Keratinocyte (primary cell): Measurements from ENCODE around the gene ANKRD23. TPM values are rescaled to one million over a fixed set of nuclear protein-coding genes. Genes with fewer than 3 reads are reported as not detected.

Source experiments
- DNase-seq: peaks from one replicate; pipeline ENCODE4 v3.0.0-alpha.2; 2011; ENCODE audit warnings: low read depth, missing footprints, low spot score
- FAIRE-seq: peaks from 2 replicates; lab custom pipeline; 2011; peaks lifted over from hg19 to GRCh38; lab: Jason Lieb, UNC
- H2AFZ ChIP-seq: 2 replicates; pipeline ENCODE4 v1.6.0; 2012; ENCODE audit warnings: low read length, control low read depth, inconsistent platforms; ENCODE audit not compliant: control insufficient read depth
- H3K27ac ChIP-seq: 2 replicates; pipeline ENCODE4 v1.5.1; 2011; ENCODE audit warnings: low read length; ENCODE audit not compliant: control insufficient read depth, insufficient read depth
- H3K27me3 ChIP-seq: 3 replicates; pipeline ENCODE4 v1.6.0; 2011; ENCODE audit warnings: low read length; ENCODE audit not compliant: control insufficient read depth, insufficient read depth; ENCODE audit errors: extremely low read depth
- H3K36me3 ChIP-seq, 2 experiments: 2 replicates in 1 of 2; 3 replicates in 1 of 2; pipeline ENCODE4 v1.5.1; 2011; ENCODE audit warnings: low read length in 2 of 2, mild to moderate bottlenecking in 1 of 2; ENCODE audit not compliant: control insufficient read depth in 2 of 2, insufficient read depth in 2 of 2; ENCODE audit errors: extremely low read depth in 1 of 2
- H3K4me1 ChIP-seq: 3 replicates; pipeline ENCODE4 v1.5.1; 2011; ENCODE audit warnings: low read length; ENCODE audit not compliant: control insufficient read depth, insufficient read depth; ENCODE audit errors: extremely low read depth
- H3K4me2 ChIP-seq: 3 replicates; pipeline ENCODE4 v1.6.0; 2011; ENCODE audit warnings: low read depth, low read length; ENCODE audit not compliant: control insufficient read depth, insufficient read depth; ENCODE audit errors: extremely low read depth
- H3K4me3 ChIP-seq, 3 experiments: fragments of 200-600 bp in 1 of 3; sonication (generic) in 1 of 3; 2 replicates in 2 of 3; 3 replicates in 1 of 3; pipeline ENCODE4 v1.5.1; 2011 to 2016; ENCODE audit warnings: low read length in 3 of 3, mild to moderate bottlenecking in 3 of 3, control low read depth in 2 of 3, inconsistent platforms in 1 of 3, low read depth in 1 of 3, mixed read lengths in 1 of 3, mixed run types in 1 of 3, moderate library complexity in 1 of 3; ENCODE audit not compliant: control insufficient read depth in 2 of 3, insufficient read depth in 2 of 3; ENCODE audit errors: extremely low read depth in 1 of 3
- H3K79me2 ChIP-seq: 2 replicates; pipeline ENCODE4 v1.6.0; 2012; ENCODE audit warnings: low read length; ENCODE audit not compliant: control insufficient read depth, insufficient read depth
- H3K9ac ChIP-seq: 3 replicates; pipeline ENCODE4 v1.6.0; 2011; ENCODE audit warnings: low read length; ENCODE audit not compliant: control insufficient read depth, insufficient read depth; ENCODE audit errors: extremely low read depth
- H3K9me1 ChIP-seq: 3 replicates; pipeline ENCODE4 v1.6.0; 2011; ENCODE audit warnings: low read length; ENCODE audit not compliant: control insufficient read depth, insufficient read depth; ENCODE audit errors: extremely low read depth
- H3K9me3 ChIP-seq: 2 replicates; pipeline ENCODE4 v1.5.1; 2012; ENCODE audit warnings: low read depth, low read length; ENCODE audit not compliant: control insufficient read depth
- H4K20me1 ChIP-seq: 3 replicates; pipeline ENCODE4 v1.6.0; 2011; ENCODE audit warnings: low read length; ENCODE audit not compliant: control insufficient read depth, insufficient read depth; ENCODE audit errors: extremely low read depth
- EZH2 ChIP-seq: IDR thresholded peaks from one replicate; pipeline ENCODE4 v1.6.1; 2012; ENCODE audit warnings: inconsistent platforms, mild to moderate bottlenecking, low read length, moderate library complexity
- dilution Hi-C: fragments of 300-500 bp; cut with MboI; formaldehyde crosslinking; loops from one replicate; pipeline ENCODE4 v1.7.0; 2020; ENCODE audit warnings: low sequenced_read_pairs; ENCODE audit not compliant: extremely low pct_ligation_motif_present
- polyA plus RNA-seq, 5 experiments: library from polyadenylated mRNA; depleted of rRNA in 3 of 5; stranded (reverse) in 3 of 5; stranded (forward) in 1 of 5; unstranded in 1 of 5; fragments of >200 nt; gene quantifications; 1 replicate in 1 of 5; 2 replicates in 3 of 5; 3 replicates in 1 of 5; pipeline versions ENCODE4 v1.2.1 to v1.2.3, GENCODE V29; 2011 to 2012; ENCODE audit warnings: missing spikeins in 2 of 5, low read depth in 1 of 5, low replicate concordance in 1 of 5
- TF ChIP-seq, protein P1 (sequence below), 3 experiments: IDR thresholded peaks in 1 of 3; conservative IDR thresholded peaks in 1 of 3; optimal IDR thresholded peaks in 1 of 3; 2 replicates in 2 of 3; 3 replicates in 1 of 3; pipeline versions ENCODE3 to v1.5.1; 2011; ENCODE audit warnings: low read length in 3 of 3, mild to moderate bottlenecking in 3 of 3, moderate library complexity in 2 of 3, control low read depth in 1 of 3, inconsistent platforms in 1 of 3; ENCODE audit not compliant: insufficient read depth in 2 of 3; ENCODE audit errors: extremely low read depth in 1 of 3

The ANKRD23 gene
- polyA plus RNA-seq, 1 donor (not counting 4 experiments of a cell fraction or from before 2014, with no cell fraction given) = 1.4 TPM

DNA sequence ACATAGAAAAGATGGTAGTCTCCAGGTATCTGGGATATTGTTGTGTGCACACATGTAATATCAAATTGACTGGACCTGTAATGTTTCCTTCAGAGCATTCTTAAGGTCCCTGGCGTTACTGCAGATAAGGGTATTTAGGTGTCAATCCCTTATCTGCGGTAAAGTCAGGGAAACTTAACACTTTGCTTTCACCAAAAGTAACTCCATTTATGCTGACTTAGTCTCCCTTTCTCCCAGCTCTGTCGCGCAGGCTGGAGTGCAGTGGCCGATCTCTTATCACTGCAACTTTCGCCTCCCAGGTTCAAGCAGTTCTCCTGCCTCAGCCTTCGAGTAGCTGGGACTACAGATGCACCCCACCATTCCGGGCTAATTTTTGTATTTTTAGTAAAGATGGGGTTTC, 25.9 kb downstream of the ANKRD23 start:
- peaks cover 0 to 1% of the 10 kb centered on the region in 2 experiments for H3K36me3 ChIP-seq
- dilution Hi-C loops = no loop called here
- H3K4me2 ChIP-seq = peak overlapping the region; percentile 94
- no peaks in the 10 kb centered on the region for H3K9me3 ChIP-seq
- no peak overlapping the region for H3K4me3 ChIP-seq
- no peaks in the 10 kb centered on the region for H3K9me1 ChIP-seq
- no peak overlapping the region for H3K27ac ChIP-seq
- peaks cover 3% of the 10 kb centered on the region for H4K20me1 ChIP-seq
- DNase-seq (no peak), FAIRE-seq (no peak)
- no peaks in the 10 kb centered on the region for H3K27me3 ChIP-seq
- no peak overlapping the region for H2AFZ ChIP-seq
- H3K79me2 ChIP-seq = peaks cover 5% of the 10 kb centered on the region
- peak overlapping the region; percentile 4 for H3K9ac ChIP-seq
- TF ChIP-seq, protein P1, sequence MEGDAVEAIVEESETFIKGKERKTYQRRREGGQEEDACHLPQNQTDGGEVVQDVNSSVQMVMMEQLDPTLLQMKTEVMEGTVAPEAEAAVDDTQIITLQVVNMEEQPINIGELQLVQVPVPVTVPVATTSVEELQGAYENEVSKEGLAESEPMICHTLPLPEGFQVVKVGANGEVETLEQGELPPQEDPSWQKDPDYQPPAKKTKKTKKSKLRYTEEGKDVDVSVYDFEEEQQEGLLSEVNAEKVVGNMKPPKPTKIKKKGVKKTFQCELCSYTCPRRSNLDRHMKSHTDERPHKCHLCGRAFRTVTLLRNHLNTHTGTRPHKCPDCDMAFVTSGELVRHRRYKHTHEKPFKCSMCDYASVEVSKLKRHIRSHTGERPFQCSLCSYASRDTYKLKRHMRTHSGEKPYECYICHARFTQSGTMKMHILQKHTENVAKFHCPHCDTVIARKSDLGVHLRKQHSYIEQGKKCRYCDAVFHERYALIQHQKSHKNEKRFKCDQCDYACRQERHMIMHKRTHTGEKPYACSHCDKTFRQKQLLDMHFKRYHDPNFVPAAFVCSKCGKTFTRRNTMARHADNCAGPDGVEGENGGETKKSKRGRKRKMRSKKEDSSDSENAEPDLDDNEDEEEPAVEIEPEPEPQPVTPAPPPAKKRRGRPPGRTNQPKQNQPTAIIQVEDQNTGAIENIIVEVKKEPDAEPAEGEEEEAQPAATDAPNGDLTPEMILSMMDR (optimal IDR thresholded peaks at IDR 0.05 in 1 of 3, IDR thresholded peaks at IDR 0.05 in 1 of 3, conservative IDR thresholded peaks at IDR 0.05 in 1 of 3; ENCODE audit: extremely low read depth in 1 of 3, insufficient read depth in 2 of 3, low read length in 3 of 3) = no peak
- no peak for TF ChIP-seq EZH2
- peaks cover 14% of the 10 kb centered on the region for H3K4me1 ChIP-seq

DNA sequence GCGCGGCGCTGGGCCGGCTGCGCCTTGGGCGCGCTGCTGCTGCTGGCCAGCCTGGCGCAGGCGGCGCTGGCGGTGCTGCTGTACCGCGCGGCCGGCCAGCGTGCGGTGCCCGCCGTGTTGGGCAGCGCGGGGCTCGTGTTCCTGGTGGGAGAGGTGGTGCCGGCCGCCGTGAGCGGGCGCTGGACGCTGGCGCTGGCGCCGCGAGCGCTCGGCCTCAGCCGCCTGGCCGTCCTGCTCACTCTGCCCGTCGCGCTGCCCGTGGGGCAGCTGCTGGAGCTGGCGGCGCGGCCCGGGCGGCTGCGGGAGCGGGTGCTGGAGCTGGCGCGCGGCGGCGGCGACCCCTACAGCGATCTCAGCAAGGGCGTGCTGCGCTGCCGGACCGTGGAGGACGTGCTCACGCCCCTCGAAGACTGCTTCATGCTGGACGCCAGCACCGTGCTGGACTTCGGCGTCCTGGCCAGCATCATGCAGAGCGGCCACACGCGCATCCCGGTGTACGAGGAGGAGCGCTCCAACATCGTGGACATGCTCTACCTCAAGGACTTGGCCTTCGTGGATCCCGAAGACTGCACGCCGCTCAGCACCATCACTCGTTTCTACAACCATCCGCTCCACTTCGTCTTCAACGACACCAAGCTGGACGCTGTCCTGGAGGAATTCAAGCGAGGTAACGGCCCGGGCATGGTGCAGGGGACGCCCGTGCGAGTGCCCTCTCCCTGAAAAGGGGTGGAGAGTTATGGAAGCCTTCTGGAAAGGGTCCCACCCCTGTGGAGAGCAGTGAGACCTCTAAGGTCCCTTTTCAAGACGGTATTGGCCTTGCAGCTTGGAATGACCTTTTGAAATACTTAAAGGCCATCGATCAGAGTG, 26.8 kb downstream of the ANKRD23 start:
- Histone ChIP-seq H3K4me2 (peak overlapping the region; percentile 94), H3K9ac (peak overlapping the region; percentile 56), H2AFZ (peak overlapping the region; percentile 81), H3K36me3 (peaks cover 0 to 1% of the 10 kb centered on the region in 2 experiments), H3K4me1 (peaks cover 14% of the 10 kb centered on the region), H3K79me2 (peaks cover 5% of the 10 kb centered on the region), H3K9me3 (no peaks in the 10 kb centered on the region), H3K27ac (no peak overlapping the region), H3K4me3 (peak overlapping the region; percentile 34 to 67 (median 63)), H3K27me3 (no peaks in the 10 kb centered on the region), H4K20me1 (peaks cover 3% of the 10 kb centered on the region), H3K9me1 (no peaks in the 10 kb centered on the region)
- TF ChIP-seq, protein P1 (optimal IDR thresholded peaks at IDR 0.05 in 1 of 3, IDR thresholded peaks at IDR 0.05 in 1 of 3, conservative IDR thresholded peaks at IDR 0.05 in 1 of 3; ENCODE audit: extremely low read depth in 1 of 3, insufficient read depth in 2 of 3, low read length in 3 of 3) = no peak
- no peak for TF ChIP-seq EZH2
- FAIRE-seq (no peak), DNase-seq (no peak)
- dilution Hi-C loops = no loop called here
